GM19467 (cell line): Measurements from ENCODE around the gene PRKG2.
"Not testable (repeated sequence)": the region's sequence is repeated elsewhere in the genome, so short reads cannot be mapped to it uniquely, and the experiment has no call there.

Experiments used
- ATAC-seq: cut with Tn5 transposase; IDR thresholded peaks from one replicate; pipeline ENCODE4 v1.9.1; 2021; ENCODE audit warnings: mild to moderate bottlenecking, moderate library complexity; ENCODE audit not compliant: unreplicated experiment

Gene PRKG2

DNA sequence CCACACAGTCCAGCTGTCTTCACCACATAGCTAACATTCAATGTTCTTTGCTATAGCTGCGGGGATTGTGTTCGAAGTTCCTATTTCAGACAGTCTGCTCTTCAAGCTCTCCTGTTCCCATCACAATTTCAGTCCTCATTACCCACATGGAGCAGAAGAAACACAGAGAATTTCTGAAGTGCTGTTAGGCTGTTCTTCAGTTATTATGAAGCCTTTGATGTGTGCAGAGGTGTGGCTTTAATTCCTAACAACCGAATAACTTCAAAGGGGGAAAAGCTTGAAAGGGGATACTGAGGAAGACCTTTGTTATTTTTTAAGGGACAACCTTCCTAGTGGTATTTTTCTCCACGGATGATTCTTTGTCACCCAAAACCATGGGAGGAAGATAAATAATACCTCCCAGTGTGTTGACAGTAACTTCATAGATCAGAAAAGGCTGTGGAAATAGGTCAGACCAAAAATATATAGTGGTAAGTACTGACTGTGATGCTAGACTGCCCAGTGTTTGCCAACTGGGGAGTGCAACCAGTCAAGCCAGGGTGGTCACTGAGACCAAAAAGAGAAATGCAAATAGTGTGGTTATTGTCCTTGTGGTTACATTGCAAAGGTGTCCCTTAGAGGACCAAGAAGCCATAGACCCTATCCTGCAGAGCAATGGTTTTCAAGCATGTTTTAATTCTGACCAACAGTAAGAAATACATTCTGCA is 52.1 kb downstream of the PRKG2 start:
- ATAC-seq, result no peak

DNA sequence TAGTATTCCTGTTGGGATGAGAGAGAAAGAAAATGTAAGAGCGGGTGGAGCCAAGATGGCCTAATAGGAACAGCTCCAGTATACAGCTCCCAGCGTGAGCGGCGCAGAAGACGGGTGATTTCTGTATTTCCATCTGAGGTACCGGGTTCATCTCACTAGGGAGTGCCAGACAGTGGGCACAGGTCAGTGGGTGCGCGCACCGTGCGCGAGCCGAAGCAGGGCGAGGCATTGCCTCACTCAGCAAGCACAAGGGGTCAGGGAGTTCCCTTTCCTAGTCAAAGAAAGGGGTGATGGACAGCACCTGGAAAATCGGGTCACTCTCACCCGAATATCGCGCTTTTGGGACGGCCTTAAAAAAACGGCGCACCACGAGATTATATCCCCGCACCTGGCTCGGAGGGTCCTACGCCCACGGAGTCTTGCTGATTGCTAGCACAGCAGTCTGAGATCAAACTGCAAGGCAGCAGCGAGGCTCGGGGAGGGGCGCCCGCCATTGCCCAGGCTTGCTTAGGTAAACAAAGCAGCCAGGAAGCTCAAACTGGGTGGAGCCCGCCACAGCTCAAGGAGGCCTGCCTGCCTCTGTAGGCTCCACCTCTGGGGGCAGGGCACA is 61.2 kb downstream of the PRKG2 start:
- not testable (repeated sequence) for ATAC-seq

DNA sequence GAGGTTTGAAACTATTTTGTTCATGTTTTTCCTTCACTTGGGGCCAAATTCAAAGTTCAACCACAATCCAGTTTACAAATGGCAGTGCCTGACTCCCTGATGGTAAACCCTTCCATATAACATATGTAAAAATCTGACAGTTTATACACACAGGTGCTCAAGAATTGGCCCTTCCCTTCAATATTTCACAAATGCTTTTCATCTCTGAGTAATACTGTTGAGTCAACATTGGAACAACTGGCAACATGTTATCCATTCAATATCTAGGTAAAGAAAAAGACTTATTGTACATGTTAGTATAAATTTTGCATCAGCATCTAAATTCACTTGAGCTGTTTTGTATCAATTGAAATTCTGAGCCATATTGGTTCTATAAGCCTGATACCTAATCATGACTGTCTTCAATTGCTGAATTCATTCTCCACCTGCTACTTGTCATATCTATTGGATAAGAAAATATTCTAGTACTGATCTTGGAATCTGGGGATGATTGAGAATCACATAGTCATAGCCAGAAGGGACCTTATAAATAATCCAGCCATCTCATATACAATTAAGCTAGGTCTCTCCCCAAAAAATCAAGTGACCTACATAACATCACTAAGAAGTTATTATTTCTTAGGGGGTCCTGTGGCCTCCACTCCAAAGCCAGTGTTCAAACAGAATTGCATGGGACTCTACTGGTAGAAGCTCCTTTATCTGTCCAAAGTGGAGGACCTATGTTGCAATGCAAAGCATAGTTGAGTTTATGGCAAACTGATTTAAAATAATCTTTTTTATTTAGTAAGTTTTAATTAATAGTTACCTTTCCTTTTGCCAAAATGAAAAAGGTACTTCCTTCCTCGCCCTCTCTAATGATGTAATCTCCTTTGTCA is 61.9 kb downstream of the PRKG2 start:
- ATAC-seq, result no peak

DNA sequence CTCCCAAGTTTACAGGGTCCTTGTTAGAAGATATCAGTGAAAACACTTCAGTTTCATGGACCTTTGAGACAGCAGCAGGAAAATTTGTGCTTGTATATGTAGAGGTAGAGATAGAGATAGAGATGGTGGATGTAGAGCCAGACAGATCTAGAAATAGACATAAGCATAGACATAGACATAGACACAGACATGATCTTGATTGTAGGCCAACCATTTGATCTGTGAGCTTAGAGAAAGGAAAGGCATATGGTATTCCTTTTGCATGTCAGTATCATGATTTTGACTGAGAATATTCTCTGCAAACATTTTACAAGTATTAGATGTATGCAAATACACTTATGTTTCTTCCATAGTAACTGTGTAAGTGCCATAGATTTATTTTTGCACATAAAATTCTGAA is 65.0 kb downstream of the PRKG2 start:
- no peak for ATAC-seq

DNA sequence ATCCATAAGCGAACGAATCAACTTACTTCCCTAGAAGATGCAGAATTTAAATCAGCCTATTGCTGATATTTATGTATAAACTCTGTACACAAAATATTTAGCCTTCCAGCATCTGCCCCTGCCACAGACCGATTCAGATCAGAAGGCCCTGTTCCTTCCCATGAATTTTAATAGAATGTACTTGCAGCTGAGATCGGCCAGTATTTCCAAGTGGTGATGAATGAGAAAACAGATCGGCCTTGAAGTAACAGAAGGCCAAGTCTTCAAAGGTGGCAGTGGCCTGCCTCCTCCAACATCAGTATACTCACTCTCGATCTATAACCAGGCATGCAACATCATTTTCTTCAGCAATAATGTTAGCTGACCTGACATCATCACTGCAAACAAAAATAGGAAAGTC is 66.4 kb downstream of the PRKG2 start:
- ATAC-seq, result no peak

DNA sequence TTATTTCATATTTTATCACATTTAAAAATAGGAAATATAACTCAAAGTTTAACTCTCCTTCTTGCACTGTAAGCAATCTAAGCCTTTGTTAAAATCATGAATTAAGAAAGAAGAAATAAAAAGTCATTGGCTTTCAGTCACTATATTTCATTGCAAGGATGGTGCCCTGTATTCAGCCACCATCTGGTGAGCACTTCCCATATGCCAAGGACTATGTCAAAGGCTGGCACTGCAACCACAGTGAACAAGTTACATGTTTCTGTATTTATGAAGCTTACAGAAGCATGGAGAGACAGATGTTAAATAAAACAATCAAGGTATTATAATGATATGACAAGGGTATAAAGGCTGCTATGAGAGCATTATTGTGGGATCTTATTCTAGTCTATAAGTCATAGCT is 68.6 kb downstream of the PRKG2 start:
- ATAC-seq, result no peak

DNA sequence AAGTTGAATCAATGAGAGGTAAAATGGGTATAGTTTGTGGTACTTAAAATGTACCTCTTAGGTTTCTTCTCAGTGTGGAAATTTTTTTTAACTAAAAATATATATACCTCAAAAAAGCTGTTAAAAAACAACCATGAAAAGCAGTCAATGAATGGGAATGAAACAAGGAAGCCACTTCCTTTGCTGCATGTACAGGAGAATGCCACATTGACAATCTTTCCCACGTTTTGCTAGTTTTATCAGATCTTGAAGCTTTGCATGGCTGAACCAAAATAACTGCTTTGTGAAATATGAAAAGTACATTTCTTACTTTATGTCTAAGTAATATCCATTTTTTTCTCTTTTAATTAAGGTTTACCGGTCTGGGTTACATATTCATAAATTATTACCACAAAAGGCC is 71.8 kb downstream of the PRKG2 start:
- no peak for ATAC-seq

DNA sequence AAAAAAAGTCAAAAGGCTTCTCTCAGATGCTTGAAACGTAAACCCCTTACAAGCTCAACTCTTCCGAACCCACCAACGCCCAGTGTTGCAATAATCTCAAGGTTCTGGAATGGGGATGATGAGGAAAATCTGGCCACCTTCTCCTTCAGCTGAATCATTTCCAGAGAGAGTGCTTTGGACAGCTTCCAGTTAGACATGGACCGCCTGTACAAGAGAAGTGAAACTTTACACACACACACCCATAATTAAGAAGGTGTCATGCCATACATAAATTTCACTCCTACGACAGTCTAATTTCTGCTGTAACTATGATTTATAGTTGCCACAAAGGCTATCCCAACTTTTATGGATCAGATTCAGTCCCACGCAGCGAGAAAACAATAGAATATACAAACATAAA is 72.3 kb downstream of the PRKG2 start:
- ATAC-seq, result no peak

DNA sequence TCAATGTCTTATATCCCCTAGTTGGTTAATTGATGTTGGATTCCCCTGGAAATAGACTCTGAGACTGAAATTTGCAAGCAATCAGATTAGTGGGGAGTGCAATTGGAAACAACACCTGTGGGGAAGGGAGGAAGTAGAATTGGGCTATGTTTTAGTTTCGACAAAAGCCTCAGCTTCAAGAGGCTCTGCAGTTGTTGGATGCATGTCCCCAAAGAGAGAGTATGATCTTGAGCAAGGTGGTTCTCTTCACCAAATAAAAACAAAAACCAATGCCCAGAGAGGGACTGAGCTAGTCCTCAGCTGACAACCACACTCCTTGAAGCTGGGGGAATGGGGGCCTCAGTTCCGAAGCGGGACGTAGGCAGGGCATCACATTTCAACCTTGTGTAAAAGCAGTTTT is 77.1 kb downstream of the PRKG2 start:
- ATAC-seq, result no peak

DNA sequence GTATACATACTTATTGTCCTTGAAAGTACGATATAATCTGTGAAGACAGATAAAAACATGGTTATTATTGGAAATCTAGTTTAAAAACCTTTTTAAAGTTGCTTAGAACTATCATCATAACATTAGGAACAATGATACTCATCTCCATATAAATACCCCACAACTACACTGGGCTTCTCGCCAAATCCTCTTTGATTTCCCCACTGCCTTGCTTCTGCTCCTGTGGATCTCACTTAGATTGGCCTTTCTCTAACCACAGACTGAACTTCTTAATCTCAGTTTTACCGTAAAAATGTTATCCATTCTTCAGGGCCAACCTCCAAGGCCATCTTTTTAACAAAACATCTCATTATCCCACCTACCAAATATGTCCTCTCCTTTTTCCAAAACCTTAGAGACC is 77.6 kb downstream of the PRKG2 start:
- no peak for ATAC-seq

DNA sequence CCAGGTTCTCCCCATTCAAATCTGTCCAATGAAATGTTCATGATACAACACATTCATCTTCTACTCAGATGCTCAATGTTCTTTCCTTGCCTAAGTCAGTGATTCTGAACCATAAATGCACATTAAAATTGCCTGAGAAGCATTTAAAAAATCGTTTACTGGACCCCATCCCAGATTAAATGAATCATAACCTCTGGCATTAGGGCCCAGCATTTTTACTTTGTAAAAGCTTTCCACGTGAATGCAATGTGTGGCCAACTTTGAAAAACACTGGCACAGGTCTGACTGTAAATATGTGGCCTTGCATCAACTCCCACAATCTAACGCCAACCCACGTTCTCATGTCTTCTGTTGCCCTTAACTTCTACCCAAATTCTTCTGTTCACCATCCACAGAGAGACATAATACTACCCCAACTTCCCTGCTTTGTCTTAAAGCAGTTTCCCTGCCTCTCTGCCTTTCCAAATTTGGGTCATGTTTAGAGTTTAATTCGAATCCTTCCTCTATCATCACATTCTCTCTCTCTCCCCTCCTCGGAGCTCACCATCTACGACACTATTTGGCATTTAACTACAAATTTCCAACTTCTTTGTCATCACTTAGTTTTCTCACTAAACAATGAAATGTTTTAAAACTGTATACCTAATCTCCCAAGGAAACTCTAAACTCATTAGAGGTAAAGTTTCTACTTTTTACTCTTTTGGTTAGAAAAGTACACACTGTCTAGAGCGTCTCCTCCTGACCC is 78.7 kb downstream of the PRKG2 start:
- no peak for ATAC-seq

DNA sequence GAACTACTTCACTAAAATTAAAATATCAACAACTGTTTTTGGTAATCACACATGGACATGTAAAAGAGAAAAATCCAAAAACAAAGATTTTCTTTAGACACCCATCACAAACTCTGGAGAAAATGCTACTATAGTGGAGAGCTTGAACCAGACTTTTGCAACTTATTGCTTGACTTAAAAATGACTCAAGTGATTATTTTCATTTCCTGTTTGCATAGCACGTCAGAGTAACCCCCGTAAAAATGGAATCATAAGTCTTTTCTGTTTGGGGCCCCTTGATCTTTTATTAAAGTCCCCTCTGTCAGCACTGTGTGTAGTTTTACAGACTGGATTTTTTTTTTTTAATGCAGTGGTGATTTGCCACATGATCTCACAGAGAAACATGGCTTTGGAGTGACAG is 79.5 kb downstream of the PRKG2 start:
- no peak for ATAC-seq

DNA sequence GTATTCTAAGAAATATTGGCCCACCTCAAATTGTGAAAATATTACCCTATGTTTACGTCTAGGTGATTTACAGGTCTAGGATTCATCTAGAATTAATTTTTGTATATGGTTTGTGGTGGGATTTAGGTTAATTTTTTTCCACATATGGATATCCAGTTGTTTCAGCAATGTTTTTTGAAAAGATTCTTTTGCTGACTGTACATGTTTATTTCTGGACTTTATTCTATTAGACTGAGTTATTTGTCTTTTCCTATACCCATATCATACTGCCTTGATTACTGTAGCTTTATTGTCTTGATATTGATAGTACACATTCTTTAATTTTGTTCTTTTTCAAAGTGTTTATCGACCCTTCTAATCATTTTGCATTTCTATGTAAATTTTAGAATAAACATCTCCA is 83.5 kb downstream of the PRKG2 start:
- no peak for ATAC-seq

DNA sequence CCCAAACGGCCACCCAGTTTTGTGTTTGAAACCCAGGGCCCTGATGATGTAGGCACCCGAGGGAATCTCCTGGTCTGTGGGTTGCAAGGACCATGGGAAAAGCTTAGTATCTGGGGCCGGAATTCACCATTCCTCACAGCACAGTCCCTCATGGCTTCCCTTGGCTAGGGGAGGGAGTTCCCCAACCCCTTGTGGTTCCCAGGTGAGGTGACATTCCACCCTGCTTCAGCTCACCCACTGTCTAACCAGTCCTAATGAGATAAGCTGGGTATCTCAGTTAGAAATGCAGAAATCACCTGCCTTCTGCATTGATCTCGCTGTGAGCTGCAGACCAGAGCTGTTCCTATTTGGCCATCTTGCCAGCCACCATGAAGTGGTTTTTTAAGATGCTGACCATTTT is 84.0 kb downstream of the PRKG2 start:
- no peak for ATAC-seq

DNA sequence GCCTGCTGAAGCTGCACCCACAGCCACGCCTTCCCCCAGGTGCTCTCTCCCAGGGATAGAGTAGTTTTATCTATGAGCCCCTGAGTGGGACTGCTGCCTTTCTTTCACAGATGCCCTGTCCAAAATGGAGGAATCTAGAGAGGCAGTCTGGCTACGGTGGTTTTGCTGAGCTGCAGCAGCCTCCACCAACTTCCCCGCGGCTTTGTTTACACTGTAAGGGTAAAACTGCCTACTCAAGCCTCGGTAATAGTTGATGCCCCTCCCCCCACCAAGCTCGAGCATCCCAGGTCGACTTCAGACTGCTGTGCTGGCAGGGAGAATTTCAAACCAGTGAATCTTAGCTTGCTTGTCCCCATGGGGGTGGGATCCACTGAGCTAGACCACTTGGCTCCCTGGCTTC is 84.5 kb downstream of the PRKG2 start:
- ATAC-seq, result no peak

DNA sequence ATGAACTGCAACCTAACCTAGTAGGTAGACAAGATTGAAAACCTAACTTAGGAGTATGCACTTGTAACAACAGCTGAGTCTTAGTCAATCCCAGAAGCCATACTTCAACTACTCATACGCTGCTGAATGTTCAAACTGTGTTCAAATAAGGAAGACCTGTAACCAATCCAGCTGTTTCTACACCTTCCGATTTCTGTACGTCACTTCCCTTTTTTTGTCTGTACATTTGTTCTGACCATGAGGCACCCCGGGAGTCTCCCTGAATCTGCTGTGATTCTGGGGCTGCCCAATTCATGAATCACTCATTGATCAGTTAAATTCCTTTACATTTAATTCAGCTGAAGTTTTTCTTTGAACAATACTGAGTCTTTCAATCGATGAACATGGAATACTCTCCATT is 95.0 kb downstream of the PRKG2 start:
- ATAC-seq, result no peak

DNA sequence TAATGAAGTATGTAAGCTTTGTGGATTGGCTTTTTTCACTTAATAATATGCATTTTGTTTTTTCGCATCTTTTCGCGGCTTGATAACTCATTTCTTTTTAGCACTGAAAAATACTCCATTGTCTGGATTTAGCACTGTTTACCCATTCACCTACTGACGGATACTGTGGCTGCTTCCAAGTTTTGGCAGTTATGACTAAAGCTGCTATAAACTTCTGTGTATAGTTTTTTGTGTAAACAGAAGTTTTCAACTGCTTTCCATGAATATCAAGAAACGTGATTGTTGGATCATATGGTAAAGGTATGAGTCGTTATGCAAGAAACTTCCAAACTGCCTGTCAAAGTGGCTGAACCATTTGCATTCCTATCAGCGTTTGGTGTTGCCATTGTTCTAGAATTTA is 96.9 kb downstream of the PRKG2 start:
- ATAC-seq, result no peak

DNA sequence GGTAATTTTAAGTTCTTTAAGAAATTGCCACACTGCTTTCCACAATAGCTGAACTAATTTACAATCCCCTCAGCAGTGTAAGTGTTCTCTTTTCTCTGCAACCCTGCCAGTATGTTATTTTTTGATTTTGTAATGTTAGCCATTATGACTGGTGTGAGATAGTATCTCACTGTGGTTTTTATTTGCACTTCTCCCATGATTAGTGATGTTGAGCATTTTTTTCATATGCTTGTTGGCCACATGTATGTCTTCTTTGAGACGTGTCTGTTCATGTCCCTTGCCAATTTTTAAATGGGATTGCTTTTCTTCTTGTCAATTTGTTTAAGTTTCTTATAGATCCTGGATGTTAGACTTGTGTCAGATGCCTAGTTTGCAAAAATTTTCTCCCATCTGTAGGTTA is 98.5 kb downstream of the PRKG2 start:
- ATAC-seq, result no peak

DNA sequence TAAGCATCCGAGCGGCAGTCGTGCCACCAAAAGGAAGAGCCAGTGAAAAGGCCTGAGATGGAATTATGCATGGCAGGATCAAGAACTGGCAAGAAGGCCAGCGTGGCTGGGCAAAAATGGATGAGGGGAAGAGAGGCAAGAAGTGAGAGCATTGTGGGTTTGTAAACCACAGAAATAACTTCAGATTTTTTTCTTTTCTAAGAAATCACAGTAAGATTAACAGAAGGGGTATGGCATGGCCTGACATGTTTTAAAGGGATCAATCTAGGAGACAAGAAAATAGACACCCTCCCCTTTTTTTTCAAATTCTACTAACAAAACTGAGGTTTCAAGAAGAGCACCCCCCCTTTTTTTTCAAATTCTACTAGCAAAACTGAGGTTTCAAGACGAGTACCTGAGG is 102.0 kb downstream of the PRKG2 start:
- ATAC-seq, result no peak

DNA sequence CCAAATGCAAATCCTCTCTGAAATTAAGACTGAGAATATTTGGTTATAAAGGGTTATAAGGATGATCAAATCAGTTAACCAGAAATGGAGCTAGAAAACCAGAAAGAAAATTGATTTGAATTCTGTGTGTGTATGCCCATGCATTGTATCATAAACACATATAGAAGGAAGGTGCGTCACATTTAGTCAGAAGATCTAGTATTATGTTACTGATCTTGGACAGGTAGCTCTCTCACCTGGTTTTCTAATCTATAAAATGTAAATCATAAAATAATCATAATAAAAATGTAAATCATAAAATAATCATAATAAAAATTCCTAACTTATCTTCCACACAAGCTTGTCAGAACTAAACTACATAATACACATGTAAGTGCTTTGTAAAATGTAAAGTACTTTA is 105.7 kb downstream of the PRKG2 start:
- no peak for ATAC-seq

DNA sequence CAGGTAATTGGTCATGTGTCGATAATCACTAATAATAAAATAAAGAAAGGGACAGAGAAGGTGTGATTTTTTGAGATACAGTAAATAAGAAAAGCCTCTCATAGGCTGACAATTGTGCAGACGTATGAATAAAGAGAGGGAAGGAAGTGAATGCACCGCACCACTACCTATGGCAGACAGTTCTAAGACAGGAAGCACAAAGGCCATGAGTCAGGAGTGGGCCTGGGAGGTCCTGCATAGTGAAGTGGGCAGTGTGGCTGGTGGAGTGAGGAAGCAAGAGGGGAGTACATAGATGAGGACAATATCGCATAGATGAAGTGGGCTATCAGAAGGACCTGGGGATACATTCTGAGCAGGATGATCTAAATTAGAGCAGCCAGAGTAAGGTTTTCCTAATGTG is 108.9 kb downstream of the PRKG2 start:
- no peak for ATAC-seq
